Measurements from ENCODE around the gene RACGAP1. TPM values are rescaled to one million over a fixed set of nuclear protein-coding genes. Genes with fewer than 3 reads are reported as not detected.

The RACGAP1 gene
- total RNA-seq, 2 donors from 2014 or later: 49.6 to 96.6 TPM

DNA sequence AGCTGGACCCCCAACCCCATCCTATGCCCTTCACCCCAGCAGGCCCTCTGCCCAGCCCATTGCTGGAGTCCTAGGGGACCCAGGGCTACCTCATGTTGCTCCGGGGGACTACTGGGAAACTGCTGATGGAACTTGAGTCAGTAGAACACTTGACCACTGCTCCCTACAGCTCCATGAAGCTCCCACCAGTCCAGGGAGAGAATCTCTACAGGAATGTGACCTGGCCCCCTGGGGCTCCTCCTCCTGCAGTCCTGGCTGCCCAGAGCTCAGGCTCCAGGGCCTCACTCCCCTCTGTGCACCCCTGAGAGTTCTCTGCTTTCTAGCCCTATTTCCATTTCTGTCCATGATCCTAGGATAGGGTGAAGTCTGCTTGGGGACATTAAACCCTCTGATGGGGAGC, 85.6 kb downstream of the RACGAP1 start:
- DNase-seq: no peak
- Mint-ChIP-seq H3K27ac (no peak overlapping the region), H3K36me3 (ENCODE audit: low read depth) (no peaks in the 10 kb centered on the region), H3K9me3 (no peaks in the 10 kb centered on the region), H3K4me1 (peaks cover 7% of the 10 kb centered on the region), H3K4me3 (no peak overlapping the region), H3K27me3 (ENCODE audit: insufficient read depth) (peaks cover 43% of the 10 kb centered on the region)
- Histone ChIP-seq H3K27ac (ENCODE audit: low read depth, low read length) (no peak overlapping the region), H3K9ac (ENCODE audit: extremely low read depth, low read length, poor library complexity, severe bottlenecking) (no peak overlapping the region), H3K4me1 (ENCODE audit: control insufficient read depth, insufficient read depth, low read length) (peaks cover 6% of the 10 kb centered on the region), H3K27me3 (ENCODE audit: control insufficient read depth, insufficient read depth, low read length, poor library complexity, severe bottlenecking) (peaks cover 21% of the 10 kb centered on the region), H3K4me3 (ENCODE audit: low read length) (no peak overlapping the region), H3K9me3 (ENCODE audit: control insufficient read depth, low read length) (no peaks in the 10 kb centered on the region), H3K36me3 (ENCODE audit: control insufficient read depth, insufficient read depth, low read length) (no peaks in the 10 kb centered on the region)
- TF ChIP-seq, protein P1, sequence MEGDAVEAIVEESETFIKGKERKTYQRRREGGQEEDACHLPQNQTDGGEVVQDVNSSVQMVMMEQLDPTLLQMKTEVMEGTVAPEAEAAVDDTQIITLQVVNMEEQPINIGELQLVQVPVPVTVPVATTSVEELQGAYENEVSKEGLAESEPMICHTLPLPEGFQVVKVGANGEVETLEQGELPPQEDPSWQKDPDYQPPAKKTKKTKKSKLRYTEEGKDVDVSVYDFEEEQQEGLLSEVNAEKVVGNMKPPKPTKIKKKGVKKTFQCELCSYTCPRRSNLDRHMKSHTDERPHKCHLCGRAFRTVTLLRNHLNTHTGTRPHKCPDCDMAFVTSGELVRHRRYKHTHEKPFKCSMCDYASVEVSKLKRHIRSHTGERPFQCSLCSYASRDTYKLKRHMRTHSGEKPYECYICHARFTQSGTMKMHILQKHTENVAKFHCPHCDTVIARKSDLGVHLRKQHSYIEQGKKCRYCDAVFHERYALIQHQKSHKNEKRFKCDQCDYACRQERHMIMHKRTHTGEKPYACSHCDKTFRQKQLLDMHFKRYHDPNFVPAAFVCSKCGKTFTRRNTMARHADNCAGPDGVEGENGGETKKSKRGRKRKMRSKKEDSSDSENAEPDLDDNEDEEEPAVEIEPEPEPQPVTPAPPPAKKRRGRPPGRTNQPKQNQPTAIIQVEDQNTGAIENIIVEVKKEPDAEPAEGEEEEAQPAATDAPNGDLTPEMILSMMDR (conservative IDR thresholded peaks at IDR 0.05): no peak
- WGBS, 2 experiments (ENCODE audit: insufficient coverage in 1 of 2, insufficient read length in 1 of 2): 90% methylated on average over 1 of the region's 1 CpG; no CpG with 5 or more reads in 1 of the 2 experiments

- Mint-ChIP-seq H3K9me3 (no peaks in the 10 kb centered on the region), H3K27ac (no peak overlapping the region), H3K36me3 (ENCODE audit: low read depth) (no peaks in the 10 kb centered on the region), H3K4me3 (no peak overlapping the region), H3K27me3 (ENCODE audit: insufficient read depth) (peaks cover 39% of the 10 kb centered on the region), H3K4me1 (peaks cover 7% of the 10 kb centered on the region)
- H3K4me1 ChIP-seq (ENCODE audit: control insufficient read depth, insufficient read depth, low read length): peaks cover 6% of the 10 kb centered on the region
- DNase-seq: no peak
- H3K9ac ChIP-seq (ENCODE audit: extremely low read depth, low read length, poor library complexity, severe bottlenecking): no peak overlapping the region
- no peaks in the 10 kb centered on the region for H3K36me3 ChIP-seq (ENCODE audit: control insufficient read depth, insufficient read depth, low read length)
- no peaks in the 10 kb centered on the region for H3K9me3 ChIP-seq (ENCODE audit: control insufficient read depth, low read length)
- H3K27ac ChIP-seq (ENCODE audit: low read depth, low read length): no peak overlapping the region
- peaks cover 17% of the 10 kb centered on the region for H3K27me3 ChIP-seq (ENCODE audit: control insufficient read depth, insufficient read depth, low read length, poor library complexity, severe bottlenecking)
- H3K4me3 ChIP-seq (ENCODE audit: low read length): no peak overlapping the region
- TF ChIP-seq, protein P1 (conservative IDR thresholded peaks at IDR 0.05): no peak
Observed at GRCh38 chr12:49939307-49939706, 86.0 kb downstream of the RACGAP1 start.

Other genes starting within 250 kb of the RACGAP1 start
- 10 to 100 TPM; 21.2 to 24.1 TPM for gene NCKAP5L, start 197.1 kb downstream of the RACGAP1 start, total RNA-seq
- 1 to 10 TPM; 2.8 to 3.8 TPM for gene BCDIN3D, start 182.4 kb downstream of the RACGAP1 start, total RNA-seq
- gene FAIM2, start 121.6 kb downstream of the RACGAP1 start, total RNA-seq: not detected
- gene AQP2, start 74.8 kb downstream of the RACGAP1 start, total RNA-seq: not detected
- gene AQP5, start 63.6 kb downstream of the RACGAP1 start, total RNA-seq: under 1 TPM; 0.62 to 0.77 TPM
- gene AQP6, start 52.5 kb downstream of the RACGAP1 start, total RNA-seq: under 1 TPM in 1 of 2 donors, not detected in 1; 0.20 TPM
- 1 to 10 TPM; 4.2 to 5.2 TPM for gene ASIC1, start 32.1 kb upstream of the RACGAP1 start, total RNA-seq
- 100 to 1,000 TPM; 118 to 125 TPM for gene SMARCD1, start 59.8 kb upstream of the RACGAP1 start, total RNA-seq
- gene GPD1, start 78.5 kb upstream of the RACGAP1 start, total RNA-seq: 1 to 10 TPM in 1 of 2 donors, under 1 TPM in 1; 0.93 to 1.1 TPM
- 10 to 100 TPM; 26.0 to 26.7 TPM for gene COX14, start 86.7 kb upstream of the RACGAP1 start, total RNA-seq
- 10 to 100 TPM; 59.7 to 65.5 TPM for gene CERS5, start 141.9 kb upstream of the RACGAP1 start, total RNA-seq

Measured in endodermal cell (in vitro differentiated cells).